Measurements from ENCODE around the gene PRSS38.

The PRSS38 gene

GRCh38 chr1:227883641-227884301, 68.3 kb downstream of the PRSS38 start:
- no peak for FAIRE-seq

GRCh38 chr1:227884370-227885134, 69.1 kb downstream of the PRSS38 start:
- FAIRE-seq = no peak

More at GRCh38 chr1:227883641-227884301, 68.3 kb downstream of the PRSS38 start:
- no peak for DNase-seq (ENCODE audit: insufficient read length, low spot score)

GRCh38 chr1:227885135-227885647, 69.7 kb downstream of the PRSS38 start:
- FAIRE-seq = no peak
- no peak for DNase-seq (ENCODE audit: insufficient read length, low spot score)

More at GRCh38 chr1:227884370-227885134, 69.1 kb downstream of the PRSS38 start:
- no peak for DNase-seq (ENCODE audit: insufficient read length, low spot score)

GRCh38 chr1:227885648-227886502, 70.4 kb downstream of the PRSS38 start:
- FAIRE-seq (no peak), DNase-seq (ENCODE audit: insufficient read length, low spot score) (no peak)

- FAIRE-seq = no peak
- DNase-seq (ENCODE audit: insufficient read length, low spot score) = no peak
Measured at GRCh38 chr1:227886503-227886961, 71.1 kb downstream of the PRSS38 start.

- FAIRE-seq (no peak), DNase-seq (ENCODE audit: insufficient read length, low spot score) (no peak)
Measured at GRCh38 chr1:227886993-227887696, 71.7 kb downstream of the PRSS38 start.

GRCh38 chr1:227887697-227888403, 72.4 kb downstream of the PRSS38 start:
- FAIRE-seq = no peak
- DNase-seq (ENCODE audit: insufficient read length, low spot score) = no peak

- FAIRE-seq = no peak
Measured at GRCh38 chr1:227888404-227889046, 73.0 kb downstream of the PRSS38 start.

GRCh38 chr1:227889047-227889862, 73.8 kb downstream of the PRSS38 start:
- no peak for DNase-seq (ENCODE audit: insufficient read length, low spot score)
- no peak for FAIRE-seq

More at GRCh38 chr1:227888404-227889046, 73.0 kb downstream of the PRSS38 start:
- DNase-seq (ENCODE audit: insufficient read length, low spot score) = no peak

- DNase-seq (ENCODE audit: insufficient read length, low spot score) (no peak), FAIRE-seq (no peak)
Measured at GRCh38 chr1:227889863-227890405, 74.5 kb downstream of the PRSS38 start.

- DNase-seq (ENCODE audit: insufficient read length, low spot score) (no peak), FAIRE-seq (no peak)
Measured at GRCh38 chr1:227890451-227891222, 75.2 kb downstream of the PRSS38 start.

GRCh38 chr1:227891223-227891954, 75.9 kb downstream of the PRSS38 start:
- DNase-seq (ENCODE audit: insufficient read length, low spot score) = no peak
- FAIRE-seq = no peak

GRCh38 chr1:227891955-227892488, 76.5 kb downstream of the PRSS38 start:
- FAIRE-seq = peak; percentile 20
- DNase-seq (ENCODE audit: insufficient read length, low spot score) = no peak

GRCh38 chr1:227892489-227893299, 77.2 kb downstream of the PRSS38 start:
- peak; percentile 16 for FAIRE-seq

GRCh38 chr1:227893300-227893948, 77.9 kb downstream of the PRSS38 start:
- FAIRE-seq = no peak
- DNase-seq (ENCODE audit: insufficient read length, low spot score) = no peak

More at GRCh38 chr1:227892489-227893299, 77.2 kb downstream of the PRSS38 start:
- peak; percentile 63 for DNase-seq (ENCODE audit: insufficient read length, low spot score)

All from HTR-8/SVneo (cell line).